Coronary artery (tissue), 2 donors: ENCODE measurements around the gene PLEKHN1.

Source experiments
- DNase-seq: peaks from one replicate; pipeline ENCODE4 v3.0.0-alpha.2; 2017; ENCODE audit warnings: low spot score
- H3K27ac ChIP-seq, 2 donors: fragments of 200-600 bp; sonication (generic); one replicate each; pipeline ENCODE4 v1.5.1; 2016 to 2019
- H3K4me3 ChIP-seq: fragments of 200-600 bp; sonication (generic); 2 replicates; pipeline ENCODE4 v1.5.1; 2016; ENCODE audit warnings: mild to moderate bottlenecking, moderate library complexity
- CTCF ChIP-seq: fragments of 200-600 bp; sonication (generic); IDR thresholded peaks from one replicate; pipeline ENCODE4 v1.5.1; 2019; ENCODE audit warnings: antibody characterized with exemption

The PLEKHN1 gene

GRCh38 chr1:966135-966703 is at the start of gene PLEKHN1:
Gene PLEKHN1, plus strand, starts transcription at chr1:966482. Its CDS starts 50 bp downstream, at chr1:966532.
- no peak for TF ChIP-seq CTCF
- no peak for DNase-seq
- Histone ChIP-seq H3K27ac (peak within 1 kb of the TSS in 1 of 2 donors; percentile 79), H3K4me3 (peak within 1 kb of the TSS; percentile 96)

GRCh38 chr1:917076-917459 is 49.2 kb upstream of the PLEKHN1 start:
- no peak for DNase-seq
- TF ChIP-seq CTCF: no peak

GRCh38 chr1:917466-918091 is 48.7 kb upstream of the PLEKHN1 start:
- no peak for DNase-seq
- no peak for TF ChIP-seq CTCF
- H3K4me3 ChIP-seq: no peak overlapping the region
- no peak overlapping the region for H3K27ac ChIP-seq

More at GRCh38 chr1:917076-917459, 49.2 kb upstream of the PLEKHN1 start:
- no peak overlapping the region for H3K4me3 ChIP-seq
- no peak overlapping the region for H3K27ac ChIP-seq

- H3K4me3 ChIP-seq: no peak overlapping the region
- H3K27ac ChIP-seq: no peak overlapping the region
- TF ChIP-seq CTCF: no peak
- DNase-seq: no peak
Observed at GRCh38 chr1:918353-918752, 47.9 kb upstream of the PLEKHN1 start.

- Histone ChIP-seq H3K27ac (no peak overlapping the region), H3K4me3 (no peak overlapping the region)
- no peak for TF ChIP-seq CTCF
- DNase-seq: no peak
Observed at GRCh38 chr1:918843-919242, 47.4 kb upstream of the PLEKHN1 start.

- Histone ChIP-seq H3K27ac (no peak overlapping the region), H3K4me3 (no peak overlapping the region)
- no peak for TF ChIP-seq CTCF
- DNase-seq: no peak
Observed at GRCh38 chr1:919271-919872, 46.9 kb upstream of the PLEKHN1 start.

GRCh38 chr1:920010-920409 is 46.3 kb upstream of the PLEKHN1 start:
- DNase-seq: no peak
- H3K27ac ChIP-seq: no peak overlapping the region
- no peak overlapping the region for H3K4me3 ChIP-seq
- no peak for TF ChIP-seq CTCF
